SK-N-SH treated with all-trans-retinoic acid at 6 μM for 48 hours (cell line): ENCODE measurements around the gene DPM1.

ENCODE experiments used
- ATAC-seq: fragments of 200-7000 bp; cut with Tn5 transposase; 3 replicates; pipeline ENCODE4 v1.9.1; 2020; ENCODE audit warnings: mild to moderate bottlenecking, moderate library complexity
- ARNTL ChIP-seq: fragments of 450-650 bp; formaldehyde crosslinking; IDR thresholded peaks from 2 replicates; pipeline ENCODE4 v1.5.0; 2020; ENCODE audit warnings: low read depth, mild to moderate bottlenecking, moderate library complexity, borderline replicate concordance
- BACH2 ChIP-seq: fragments of 250-450 bp; sonication (Bioruptor Pico); IDR thresholded peaks from 2 replicates; pipeline ENCODE4 v1.9.0; 2021; ENCODE audit warnings: mild to moderate bottlenecking, borderline replicate concordance
- CREB5 ChIP-seq: fragments of 250-450 bp; sonication (Bioruptor Pico); IDR thresholded peaks from 2 replicates; pipeline ENCODE4 v1.5.1; 2020; ENCODE audit warnings: low read depth, mild to moderate bottlenecking, moderate library complexity
- CSDC2 ChIP-seq: fragments of 250-450 bp; sonication (Bioruptor Pico); IDR thresholded peaks from 2 replicates; pipeline ENCODE4 v1.5.0; 2020; ENCODE audit warnings: mild to moderate bottlenecking, moderate library complexity
- CSRNP3 ChIP-seq: fragments of 250-450 bp; sonication (Bioruptor Pico); IDR thresholded peaks from 2 replicates; pipeline ENCODE4 v1.5.1; 2021; ENCODE audit warnings: mild to moderate bottlenecking, moderate library complexity
- ESRRG ChIP-seq: fragments of 250-450 bp; sonication (Bioruptor Pico); IDR thresholded peaks from 2 replicates; pipeline ENCODE4 v1.6.1; 2021; ENCODE audit warnings: mild to moderate bottlenecking
- GLIS3 ChIP-seq: fragments of 250-450 bp; sonication (Bioruptor Pico); IDR thresholded peaks from 2 replicates; pipeline ENCODE4 v1.5.0; 2020; ENCODE audit warnings: mild to moderate bottlenecking, moderate library complexity
- ISL1 ChIP-seq: fragments of 250-450 bp; sonication (Bioruptor Pico); IDR thresholded peaks from 2 replicates; pipeline ENCODE4 v2.1.2; 2022; ENCODE audit warnings: mild to moderate bottlenecking, moderate library complexity
- PATZ1 ChIP-seq: fragments of 250-450 bp; sonication (Bioruptor Pico); IDR thresholded peaks from 2 replicates; pipeline ENCODE4 v1.8.0; 2020; ENCODE audit warnings: mild to moderate bottlenecking, moderate library complexity, borderline replicate concordance
- POU6F1 ChIP-seq: fragments of 250-450 bp; sonication (Bioruptor Pico); IDR thresholded peaks from 2 replicates; pipeline ENCODE4 v1.8.0; 2021; ENCODE audit warnings: low read depth, mild to moderate bottlenecking, moderate library complexity, borderline replicate concordance
- PPARA ChIP-seq: fragments of 250-450 bp; sonication (Bioruptor Pico); IDR thresholded peaks from 2 replicates; pipeline ENCODE4 v1.5.0; 2020; ENCODE audit warnings: mild to moderate bottlenecking, borderline replicate concordance
- RARB ChIP-seq: fragments of 250-450 bp; sonication (Bioruptor Pico); IDR thresholded peaks from 2 replicates; pipeline ENCODE4 v1.8.0; 2021; ENCODE audit warnings: mild to moderate bottlenecking, moderate library complexity
- SNAI2 ChIP-seq: fragments of 250-450 bp; sonication (Bioruptor Pico); IDR thresholded peaks from 2 replicates; pipeline ENCODE4 v1.5.0; 2020; ENCODE audit warnings: mild to moderate bottlenecking, moderate library complexity
- TCF4 ChIP-seq: fragments of 250-450 bp; sonication (Bioruptor Pico); IDR thresholded peaks from 2 replicates; pipeline ENCODE4 v1.8.0; 2021; ENCODE audit warnings: mild to moderate bottlenecking, moderate library complexity, borderline replicate concordance
- TOX ChIP-seq: fragments of 250-450 bp; sonication (Bioruptor Pico); IDR thresholded peaks from 2 replicates; pipeline ENCODE4 v1.8.0; 2021; ENCODE audit warnings: mild to moderate bottlenecking, moderate library complexity, borderline replicate concordance
- ZC3H10 ChIP-seq: fragments of 250-450 bp; sonication (Bioruptor Pico); IDR thresholded peaks from 2 replicates; pipeline ENCODE4 v1.5.1; 2021; ENCODE audit warnings: mild to moderate bottlenecking, moderate library complexity
- ZFP3 ChIP-seq: fragments of 250-450 bp; sonication (Bioruptor Pico); IDR thresholded peaks from 2 replicates; pipeline ENCODE4 v1.5.0; 2020; ENCODE audit warnings: mild to moderate bottlenecking, moderate library complexity
- ZFP30 ChIP-seq: fragments of 450-650 bp; formaldehyde crosslinking; IDR thresholded peaks from 2 replicates; pipeline ENCODE4 v1.5.0; 2022; ENCODE audit warnings: mild to moderate bottlenecking, moderate library complexity
- ZNF565 ChIP-seq: fragments of 450-650 bp; formaldehyde crosslinking; conservative IDR thresholded peaks from 2 replicates; pipeline ENCODE4 v1.5.0; 2020; ENCODE audit warnings: low read depth, mild to moderate bottlenecking, moderate library complexity
- ZNF70 ChIP-seq: fragments of 450-650 bp; formaldehyde crosslinking; IDR thresholded peaks from 2 replicates; pipeline ENCODE4 v1.5.0; 2020; ENCODE audit warnings: mild to moderate bottlenecking, moderate library complexity
- ZNF8 ChIP-seq: fragments of 450-650 bp; formaldehyde crosslinking; IDR thresholded peaks from 2 replicates; pipeline ENCODE4 v1.5.0; 2020; ENCODE audit warnings: mild to moderate bottlenecking, moderate library complexity
- TF ChIP-seq, protein P1 (sequence below): fragments of 250-450 bp; sonication (Bioruptor Pico); IDR thresholded peaks from 2 replicates; pipeline ENCODE4 v1.5.0; 2020; ENCODE audit warnings: mild to moderate bottlenecking, moderate library complexity

Gene DPM1

DNA sequence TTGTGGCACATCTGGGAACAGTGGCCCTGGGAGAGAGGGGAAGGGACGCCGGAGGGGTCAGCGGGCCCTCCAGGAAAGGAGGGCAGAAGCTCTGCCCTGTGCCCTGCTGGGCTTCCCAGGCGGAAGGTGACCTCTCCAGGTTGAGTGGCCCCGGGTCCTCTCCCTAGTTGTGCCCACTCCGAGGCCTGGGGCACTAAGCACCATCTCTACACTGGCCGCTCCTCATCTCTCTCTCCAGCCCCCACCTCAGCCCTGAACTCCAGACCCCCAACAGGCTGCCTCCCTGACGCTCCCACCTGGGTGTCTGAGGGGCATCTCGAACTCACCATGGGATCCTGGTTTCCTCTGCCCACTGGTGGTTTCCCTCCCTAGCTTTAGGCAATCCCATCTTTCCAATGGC, 46.4 kb upstream of the DPM1 start:
- no peak for ATAC-seq
- TF ChIP-seq POU6F1 (CRISPR knock-in tag) (no peak), GLIS3 (CRISPR knock-in tag) (no peak), CSRNP3 (CRISPR knock-in tag) (no peak), ZNF70 (no peak), ZFP30 (CRISPR knock-in tag) (no peak), ARNTL (CRISPR knock-in tag) (no peak), ISL1 (no peak), ZNF565 (CRISPR knock-in tag) (no peak), SNAI2 (CRISPR knock-in tag) (no peak), PATZ1 (CRISPR knock-in tag) (no peak), ZC3H10 (CRISPR knock-in tag) (no peak), TOX (CRISPR knock-in tag) (no peak), ZNF8 (CRISPR knock-in tag) (no peak), PPARA (CRISPR knock-in tag) (no peak), ZFP3 (no peak), CSDC2 (no peak), ESRRG (CRISPR knock-in tag) (no peak), TCF4 (CRISPR knock-in tag) (no peak)
- TF ChIP-seq, protein P1, sequence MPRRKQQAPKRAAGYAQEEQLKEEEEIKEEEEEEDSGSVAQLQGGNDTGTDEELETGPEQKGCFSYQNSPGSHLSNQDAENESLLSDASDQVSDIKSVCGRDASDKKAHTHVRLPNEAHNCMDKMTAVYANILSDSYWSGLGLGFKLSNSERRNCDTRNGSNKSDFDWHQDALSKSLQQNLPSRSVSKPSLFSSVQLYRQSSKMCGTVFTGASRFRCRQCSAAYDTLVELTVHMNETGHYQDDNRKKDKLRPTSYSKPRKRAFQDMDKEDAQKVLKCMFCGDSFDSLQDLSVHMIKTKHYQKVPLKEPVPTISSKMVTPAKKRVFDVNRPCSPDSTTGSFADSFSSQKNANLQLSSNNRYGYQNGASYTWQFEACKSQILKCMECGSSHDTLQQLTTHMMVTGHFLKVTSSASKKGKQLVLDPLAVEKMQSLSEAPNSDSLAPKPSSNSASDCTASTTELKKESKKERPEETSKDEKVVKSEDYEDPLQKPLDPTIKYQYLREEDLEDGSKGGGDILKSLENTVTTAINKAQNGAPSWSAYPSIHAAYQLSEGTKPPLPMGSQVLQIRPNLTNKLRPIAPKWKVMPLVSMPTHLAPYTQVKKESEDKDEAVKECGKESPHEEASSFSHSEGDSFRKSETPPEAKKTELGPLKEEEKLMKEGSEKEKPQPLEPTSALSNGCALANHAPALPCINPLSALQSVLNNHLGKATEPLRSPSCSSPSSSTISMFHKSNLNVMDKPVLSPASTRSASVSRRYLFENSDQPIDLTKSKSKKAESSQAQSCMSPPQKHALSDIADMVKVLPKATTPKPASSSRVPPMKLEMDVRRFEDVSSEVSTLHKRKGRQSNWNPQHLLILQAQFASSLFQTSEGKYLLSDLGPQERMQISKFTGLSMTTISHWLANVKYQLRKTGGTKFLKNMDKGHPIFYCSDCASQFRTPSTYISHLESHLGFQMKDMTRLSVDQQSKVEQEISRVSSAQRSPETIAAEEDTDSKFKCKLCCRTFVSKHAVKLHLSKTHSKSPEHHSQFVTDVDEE (CRISPR knock-in tag): no peak
- TF ChIP-seq, all 23 proteins: peak for 0

GRCh38 chr20:51004305-51004727, 46.0 kb upstream of the DPM1 start:
- no peak for ATAC-seq
- TF ChIP-seq BACH2 (CRISPR knock-in tag) (no peak), CREB5 (CRISPR knock-in tag) (no peak), CSRNP3 (CRISPR knock-in tag) (no peak), PATZ1 (CRISPR knock-in tag) (no peak), SNAI2 (CRISPR knock-in tag) (no peak), RARB (no peak), PPARA (CRISPR knock-in tag) (no peak), ZFP30 (CRISPR knock-in tag) (no peak), ZNF70 (no peak), CSDC2 (no peak)
- TF ChIP-seq, protein P1 (CRISPR knock-in tag): no peak
